HG03095 (cell line): ENCODE data around the gene DACT2.

Source experiments
- ATAC-seq: cut with Tn5 transposase; IDR thresholded peaks from one replicate; pipeline ENCODE4 v1.9.1; 2021; ENCODE audit warnings: moderate library complexity; ENCODE audit not compliant: unreplicated experiment

Gene DACT2

DNA sequence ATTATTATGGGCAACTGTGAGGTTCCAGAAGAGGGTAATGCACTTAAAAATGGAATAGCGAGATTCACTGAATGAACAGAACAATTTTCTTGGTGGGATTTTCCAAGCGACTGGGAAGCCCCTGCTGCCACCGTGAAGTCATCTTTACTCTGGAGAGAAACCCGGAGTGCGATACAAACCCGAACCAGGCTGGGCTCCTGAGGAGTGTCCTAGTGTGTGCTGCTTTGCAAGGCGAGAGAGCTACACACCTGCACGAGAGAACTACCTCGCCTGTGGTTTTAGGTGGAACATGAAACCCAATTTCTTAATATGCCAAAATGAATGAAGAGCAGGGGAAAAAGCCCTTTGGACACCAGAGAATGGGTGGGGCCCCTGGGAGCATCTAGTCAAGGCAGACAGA, 33.5 kb upstream of the DACT2 start:
- no peak for ATAC-seq

DNA sequence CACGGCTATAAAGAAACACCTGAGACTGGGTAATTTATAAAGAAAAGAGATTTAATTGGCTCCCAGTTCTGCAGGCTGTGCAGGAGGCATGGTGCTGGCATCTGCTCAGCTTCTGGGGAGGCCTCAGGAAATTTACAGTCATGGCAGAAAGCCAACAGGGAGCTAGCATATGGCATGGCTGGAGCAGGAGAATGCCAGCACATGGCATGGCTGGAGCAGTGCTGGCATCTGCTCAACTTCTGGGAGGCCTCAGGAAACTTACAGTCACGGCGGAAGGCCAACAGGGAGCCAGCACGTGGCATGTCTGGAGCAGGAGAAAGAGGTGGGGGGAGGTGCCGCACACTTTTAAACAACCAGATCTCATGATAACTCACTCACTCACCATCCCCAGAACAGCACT, 32.5 kb upstream of the DACT2 start:
- ATAC-seq, result no peak

GRCh38 chr6:168349718-168350210, 30.2 kb upstream of the DACT2 start:
- ATAC-seq, result no peak

- no peak for ATAC-seq
Measured at GRCh38 chr6:168348186-168348585, 28.6 kb upstream of the DACT2 start.

- no peak for ATAC-seq
Measured at GRCh38 chr6:168347615-168348014, 28.0 kb upstream of the DACT2 start.

DNA sequence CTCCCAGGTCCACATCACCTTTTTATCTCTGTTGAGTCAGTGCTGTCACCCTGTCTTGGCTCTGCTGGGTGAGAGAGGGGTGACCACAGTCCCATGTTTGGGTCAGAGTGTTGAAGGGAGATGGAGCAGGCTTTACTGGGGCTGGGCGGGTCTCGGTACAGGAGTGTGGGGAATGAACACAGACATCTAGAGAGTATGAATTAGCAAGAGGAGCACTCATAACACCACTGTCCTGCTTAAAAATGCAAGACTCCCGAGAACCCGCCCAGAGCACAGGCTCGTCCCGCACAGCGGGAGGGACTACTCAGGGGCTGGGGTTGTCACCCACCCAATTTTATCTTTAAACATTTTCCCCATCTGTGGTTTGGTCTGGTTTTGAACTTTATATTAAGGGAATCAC, 27.5 kb upstream of the DACT2 start:
- no peak for ATAC-seq

DNA sequence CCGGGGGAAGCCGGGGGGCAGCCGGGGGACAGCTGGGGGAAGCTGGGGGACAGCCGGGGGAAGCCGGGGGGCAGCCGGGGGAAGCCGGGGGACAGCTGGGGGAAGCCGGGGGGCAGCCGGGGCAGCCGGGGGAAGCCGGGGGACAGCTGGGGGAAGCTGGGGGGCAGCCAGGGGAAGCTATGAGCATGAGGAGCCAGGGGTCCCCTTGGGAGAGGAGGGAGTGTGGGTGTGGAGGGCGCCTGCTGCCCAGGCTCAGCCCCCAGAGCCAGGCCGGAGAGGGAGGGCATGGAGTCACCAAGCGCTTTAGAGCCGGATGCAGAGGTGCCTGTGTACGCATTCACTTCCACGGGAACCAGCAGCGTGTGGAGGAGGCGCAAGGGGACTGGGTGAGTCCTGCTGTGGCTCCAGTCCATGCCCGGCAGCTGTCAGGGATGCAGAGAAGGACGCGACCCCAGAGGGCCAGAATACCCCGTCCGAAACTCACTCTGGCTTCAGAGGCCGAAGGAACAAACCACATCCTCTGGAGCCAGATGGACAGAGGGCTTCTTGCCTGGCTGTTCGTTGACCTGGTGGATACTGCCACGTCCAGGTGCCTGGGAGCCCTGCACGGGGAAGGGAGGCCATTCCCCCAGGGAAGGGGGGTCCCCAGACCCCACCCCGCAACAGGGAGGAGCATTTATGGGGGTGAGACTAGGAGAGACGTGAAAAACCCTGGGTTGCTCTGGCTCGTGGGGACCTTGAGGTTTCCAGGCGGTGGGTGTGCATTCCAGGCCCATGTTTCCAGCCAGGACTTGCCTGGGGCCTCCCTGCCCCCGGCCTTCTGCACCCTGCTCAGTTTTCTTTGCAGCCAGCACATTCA, 26.5 kb upstream of the DACT2 start:
- ATAC-seq, result no peak

DNA sequence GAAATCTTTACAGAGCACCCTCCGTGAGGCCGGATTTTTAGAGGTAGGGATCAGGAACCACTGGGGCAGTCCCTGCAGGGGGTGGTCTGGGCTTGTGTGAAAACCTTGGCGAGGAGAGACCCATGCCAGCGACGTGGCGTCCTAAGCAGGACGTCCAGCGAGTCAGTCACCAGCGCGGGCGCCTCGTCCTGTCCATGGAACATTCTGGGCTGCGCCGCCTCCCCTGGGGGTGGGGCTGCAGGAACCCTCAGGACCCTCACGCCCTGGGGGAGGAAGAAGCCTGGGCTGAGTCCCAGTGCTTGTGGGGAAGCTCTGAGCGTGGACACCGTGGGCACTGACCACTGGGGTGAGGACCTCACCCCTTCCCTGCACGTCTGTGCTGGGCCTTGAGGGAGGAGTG, 25.7 kb upstream of the DACT2 start:
- no peak for ATAC-seq

DNA sequence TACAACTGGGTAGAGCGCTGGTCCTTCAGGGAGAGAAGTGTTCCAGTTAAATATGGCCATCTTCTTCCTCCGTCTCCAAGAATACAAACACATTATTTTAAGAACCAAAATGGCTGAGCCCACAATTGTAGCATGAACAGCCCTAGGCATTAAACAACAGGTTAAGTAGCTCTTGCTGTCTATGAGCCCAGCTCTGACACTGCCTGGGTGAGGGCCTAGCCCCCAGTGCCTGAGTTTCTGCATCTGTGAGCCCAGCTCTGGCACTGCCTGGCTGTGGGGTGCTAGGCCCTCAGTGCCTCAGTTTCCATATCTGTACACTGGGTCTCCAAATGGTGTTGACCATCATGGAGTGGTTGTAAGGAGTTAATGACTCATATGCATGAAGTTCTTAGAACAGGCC, 24.8 kb upstream of the DACT2 start:
- ATAC-seq, result no peak

GRCh38 chr6:168343239-168344150, 23.9 kb upstream of the DACT2 start:
- no peak for ATAC-seq

DNA sequence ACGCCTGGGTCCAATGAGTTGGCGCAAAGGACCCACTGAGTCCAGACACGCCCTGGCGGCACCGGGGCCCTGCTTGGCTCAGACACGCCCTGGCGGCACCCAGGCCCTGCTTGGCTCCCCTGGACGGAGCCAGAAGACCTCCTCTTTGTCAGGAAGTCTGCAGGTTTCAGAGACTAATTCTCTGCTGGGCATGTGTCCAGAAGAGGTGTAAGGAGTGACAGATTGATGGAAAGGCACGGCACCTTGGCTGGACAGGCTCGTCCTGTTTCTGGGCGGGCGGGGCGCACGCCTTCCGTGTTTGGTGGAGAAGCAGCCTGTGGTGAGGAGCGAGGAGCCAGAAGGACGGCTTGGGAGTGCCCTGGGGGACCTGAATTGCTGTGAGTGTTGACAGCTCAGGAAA, 23.1 kb upstream of the DACT2 start:
- no peak for ATAC-seq

DNA sequence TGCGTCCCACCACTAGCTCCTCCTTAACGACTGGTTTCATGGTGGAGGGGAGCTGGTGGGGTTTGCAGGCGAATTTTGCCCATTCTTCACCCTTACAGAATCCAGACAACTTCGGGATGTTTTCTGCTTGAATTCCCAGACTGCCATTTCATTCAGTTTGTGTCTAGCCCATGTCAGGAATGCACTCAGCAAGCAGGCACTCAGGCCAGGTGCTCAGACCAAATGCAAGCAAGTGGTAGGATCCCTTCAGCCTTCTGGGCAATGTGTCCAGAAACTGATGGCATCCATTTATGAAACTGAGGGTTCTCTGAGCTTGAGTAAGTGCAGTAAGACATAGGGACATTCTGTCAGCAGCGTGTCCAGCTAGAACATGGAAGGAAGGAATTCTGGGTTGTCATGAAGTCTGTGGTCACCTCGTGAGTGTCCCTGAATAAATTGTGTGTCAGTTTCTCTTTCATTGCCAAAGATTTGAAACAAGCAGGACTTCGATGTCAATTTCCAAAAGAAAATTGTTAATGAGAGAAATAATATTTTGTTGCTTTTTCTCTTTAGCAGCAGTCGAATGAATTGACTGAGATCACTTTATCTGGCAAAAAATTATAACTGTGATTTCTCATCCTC, 21.8 kb upstream of the DACT2 start:
- no peak for ATAC-seq

- no peak for ATAC-seq
Measured at GRCh38 chr6:168340819-168341218, 21.2 kb upstream of the DACT2 start.

DNA sequence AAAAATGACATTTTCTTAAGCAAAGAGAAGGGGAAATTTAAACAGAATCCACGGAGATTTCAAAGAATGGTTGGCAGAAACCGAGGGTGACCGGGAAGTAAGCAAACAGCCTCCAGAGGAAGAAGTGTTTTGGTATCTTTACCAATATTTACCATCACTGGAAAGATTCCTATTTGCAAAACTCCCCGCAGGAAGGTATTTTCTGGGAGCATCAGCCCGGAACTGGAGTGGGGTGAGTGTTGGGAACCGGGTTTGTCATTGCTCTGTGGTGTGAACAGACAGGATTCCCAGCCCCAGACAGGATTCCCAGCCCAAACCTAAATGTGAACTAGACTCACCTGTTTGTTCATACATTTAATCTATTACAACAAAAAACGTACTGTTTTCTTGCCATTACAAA, 19.2 kb upstream of the DACT2 start:
- ATAC-seq, result no peak

DNA sequence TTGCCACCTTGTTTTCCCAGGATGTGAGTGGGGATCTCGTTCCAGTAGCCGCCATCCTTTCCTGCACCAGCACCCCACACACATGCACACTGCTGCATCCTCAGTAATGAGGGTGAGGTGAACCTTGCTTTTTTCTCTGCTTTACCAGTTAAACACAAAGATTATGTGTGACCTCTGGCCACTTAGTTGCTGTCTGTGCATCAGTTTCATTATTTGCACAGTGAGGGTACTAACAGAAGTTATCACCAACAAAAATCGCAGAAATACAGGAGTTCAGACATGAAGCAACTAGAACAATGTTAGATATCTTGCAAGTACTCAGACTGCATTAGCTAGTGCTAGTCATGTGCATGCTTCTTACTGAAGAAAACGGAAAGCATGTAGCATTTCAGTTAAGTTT, 17.4 kb upstream of the DACT2 start:
- ATAC-seq, result no peak

GRCh38 chr6:168333989-168334388, 14.4 kb upstream of the DACT2 start:
- ATAC-seq, result no peak

DNA sequence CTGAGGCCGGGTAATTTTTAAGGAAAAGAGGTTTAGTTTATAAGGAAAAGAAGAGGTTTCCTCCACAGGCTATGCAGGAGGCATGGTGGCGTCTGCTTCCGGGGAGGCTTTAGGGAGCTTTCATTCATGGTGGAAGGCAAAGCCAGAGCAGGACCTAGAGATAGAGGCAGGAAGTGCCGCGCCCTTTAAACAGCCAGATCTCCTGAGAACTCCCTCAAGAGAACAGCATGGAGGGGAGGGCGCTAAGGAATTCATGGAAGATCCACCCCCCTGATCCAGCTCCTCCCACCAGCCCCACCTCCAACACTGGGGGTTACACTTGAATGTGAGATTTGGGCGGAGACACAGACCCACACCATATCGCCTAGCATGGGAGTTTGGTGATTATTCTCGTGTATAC, 13.9 kb upstream of the DACT2 start:
- ATAC-seq, result no peak

- no peak for ATAC-seq
Measured at GRCh38 chr6:168333039-168333438, 13.5 kb upstream of the DACT2 start.

- no peak for ATAC-seq
Measured at GRCh38 chr6:168332020-168332419, 12.4 kb upstream of the DACT2 start.

DNA sequence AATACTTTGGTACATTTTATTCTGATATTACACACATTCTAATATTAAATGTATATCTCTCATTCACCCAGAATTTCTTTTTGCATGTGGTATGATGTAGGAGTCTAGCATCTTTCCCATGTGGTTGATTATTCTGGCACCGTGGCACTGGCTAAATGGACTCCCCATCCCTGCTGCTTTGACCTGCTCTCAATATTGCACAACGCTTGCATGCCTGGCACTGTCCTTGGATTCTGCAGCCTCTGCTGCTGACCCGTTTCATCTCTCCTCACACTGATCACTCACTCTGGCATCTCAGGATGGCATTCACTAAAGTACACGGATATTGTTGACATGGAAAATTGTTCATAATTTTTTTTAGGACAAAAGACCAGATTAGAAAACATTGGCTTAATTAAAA, 11.5 kb upstream of the DACT2 start:
- no peak for ATAC-seq

- ATAC-seq, result no peak
Measured at GRCh38 chr6:168330403-168330802, 10.8 kb upstream of the DACT2 start.
